Measurements from ENCODE around the gene GEMIN8.

GEMIN8 gene, protein sequence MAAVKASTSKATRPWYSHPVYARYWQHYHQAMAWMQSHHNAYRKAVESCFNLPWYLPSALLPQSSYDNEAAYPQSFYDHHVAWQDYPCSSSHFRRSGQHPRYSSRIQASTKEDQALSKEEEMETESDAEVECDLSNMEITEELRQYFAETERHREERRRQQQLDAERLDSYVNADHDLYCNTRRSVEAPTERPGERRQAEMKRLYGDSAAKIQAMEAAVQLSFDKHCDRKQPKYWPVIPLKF

DNA sequence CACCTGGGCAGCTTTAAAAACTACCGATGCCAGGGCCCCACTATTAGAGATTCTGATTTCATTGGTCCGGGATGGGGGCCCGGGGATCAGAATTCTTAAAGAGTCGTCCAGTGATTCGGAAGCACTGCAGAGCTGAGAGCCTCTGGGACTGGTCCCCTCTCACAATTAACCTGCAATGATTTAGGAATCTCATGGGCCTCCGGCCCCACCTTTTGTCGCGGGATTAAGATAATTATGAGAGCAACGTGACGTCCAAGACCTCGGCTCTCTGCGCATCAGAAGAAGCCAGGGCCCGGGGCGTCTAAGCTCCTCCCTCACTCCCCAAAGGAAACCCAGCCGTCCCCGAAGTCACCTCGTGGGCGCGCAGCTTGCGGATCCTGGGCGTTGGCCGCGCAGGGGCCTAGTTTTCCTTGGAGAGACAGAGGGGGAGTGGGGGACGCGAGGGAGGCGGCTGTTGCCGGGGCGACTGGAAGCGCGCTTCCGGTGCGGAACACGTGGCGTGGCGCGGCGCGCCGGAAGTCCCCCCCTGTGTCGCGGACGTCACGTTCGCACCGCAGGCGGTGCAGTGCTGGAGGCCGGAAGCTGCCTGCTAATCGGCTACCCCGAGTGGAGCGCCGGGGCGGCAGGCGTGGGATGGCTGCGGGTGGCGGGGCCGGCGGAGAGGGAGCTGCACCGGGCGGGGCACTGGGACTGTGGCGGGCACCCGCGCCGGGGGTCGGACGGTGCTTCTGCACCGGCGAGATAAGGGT, at the start of gene GEMIN8:
GEMIN8 (minus strand) TSS at position 468 of the 749 bp plus-strand sequence. CDS start 8,414 bp downstream, outside the sequence.
- peak; percentile 48 to 56 for DNase-seq (ENCODE audit: low read depth in 2 of 2)

- DNase-seq (ENCODE audit: low read depth in 2 of 2) = no peak
These were observed 46.9 kb upstream of the GEMIN8 start for GRCh38 chrX:14076639-14077038.

- DNase-seq (ENCODE audit: low read depth in 2 of 2) = no peak
These were observed 43.9 kb upstream of the GEMIN8 start for GRCh38 chrX:14073556-14073955.

- DNase-seq (ENCODE audit: low read depth in 2 of 2) = no peak
These were observed 43.4 kb upstream of the GEMIN8 start for GRCh38 chrX:14073071-14073470.

DNA sequence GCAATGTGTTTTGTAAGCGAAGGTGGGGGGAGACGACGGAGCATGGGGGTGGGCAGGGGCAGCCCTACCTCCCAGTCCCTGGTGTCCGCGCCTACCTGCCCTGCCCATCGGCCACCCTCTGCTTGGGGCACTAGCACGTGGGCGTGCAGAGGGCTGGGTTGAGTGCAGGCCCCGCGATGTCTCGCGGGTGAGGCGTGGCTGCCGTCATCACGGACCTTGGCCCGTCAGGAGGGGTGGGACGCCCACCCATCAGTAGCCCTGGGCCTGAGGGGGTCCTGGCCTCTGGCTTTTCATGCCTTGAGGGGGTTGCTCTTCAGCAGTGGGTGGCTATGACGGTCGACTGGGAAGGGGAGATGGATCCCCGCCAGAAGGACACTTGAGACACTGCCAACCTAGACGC, 36.1 kb upstream of the GEMIN8 start:
- no peak for DNase-seq (ENCODE audit: low read depth in 2 of 2)

DNA sequence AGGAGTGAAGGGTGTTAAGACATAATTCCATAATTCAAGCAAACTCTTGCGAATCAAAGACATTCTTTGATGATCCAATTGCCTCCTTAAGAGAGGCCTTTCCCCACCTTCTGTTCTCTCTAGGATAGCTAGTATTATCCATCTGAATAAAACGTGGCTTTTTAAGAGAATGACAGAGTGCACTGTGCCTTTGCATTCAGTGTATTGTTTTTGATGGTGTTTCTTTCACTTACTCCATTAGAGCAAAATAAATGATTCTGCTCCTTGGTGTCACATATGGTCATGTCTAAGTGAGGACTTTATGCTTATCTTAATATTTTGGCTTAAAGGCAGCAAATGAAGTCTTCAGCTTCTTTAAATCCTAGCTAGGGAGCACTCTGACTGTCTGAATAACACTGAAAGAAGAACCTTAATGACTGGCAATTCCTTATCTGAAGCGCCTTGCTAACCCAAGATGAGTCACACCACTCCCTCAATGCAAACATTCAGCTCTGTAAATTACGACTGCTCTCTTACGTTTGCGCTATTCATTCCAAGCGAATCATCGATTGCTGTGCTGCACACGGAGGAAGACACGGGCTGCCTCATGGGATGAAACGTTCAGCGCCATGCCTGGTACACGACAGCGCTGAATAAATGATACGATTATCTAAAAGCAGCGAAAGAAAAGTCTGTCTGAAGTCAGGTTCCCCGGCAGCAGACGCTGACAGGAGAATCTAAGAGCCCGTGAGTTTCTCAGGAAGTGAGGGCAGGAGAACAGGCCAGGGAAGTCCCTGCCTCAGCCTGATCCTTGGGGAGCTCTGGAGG, 35.1 kb upstream of the GEMIN8 start:
- no peak for DNase-seq (ENCODE audit: low read depth in 2 of 2)

DNA sequence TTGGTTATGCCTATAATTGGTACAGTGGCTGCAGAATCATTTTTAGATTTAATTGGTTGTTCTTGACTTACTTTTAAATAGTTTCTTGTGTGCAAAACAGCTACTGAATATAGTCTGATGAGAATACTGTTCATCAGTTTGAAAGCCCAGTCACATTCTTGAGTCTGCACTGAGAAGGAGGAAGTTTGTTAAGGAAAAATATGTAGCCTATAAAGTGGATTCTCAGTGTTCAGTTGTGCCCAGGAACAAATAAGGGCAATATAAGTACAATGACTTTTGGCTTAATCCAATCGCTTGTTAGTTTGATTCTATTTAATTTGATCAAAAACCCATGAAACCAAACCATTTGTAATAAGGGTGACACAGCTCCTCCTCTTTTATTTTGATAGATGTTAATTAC, 32.8 kb upstream of the GEMIN8 start:
- no peak for DNase-seq (ENCODE audit: low read depth in 2 of 2)

- DNase-seq (ENCODE audit: low read depth in 2 of 2) = no peak
These were observed 26.5 kb upstream of the GEMIN8 start for GRCh38 chrX:14056206-14056605.

DNA sequence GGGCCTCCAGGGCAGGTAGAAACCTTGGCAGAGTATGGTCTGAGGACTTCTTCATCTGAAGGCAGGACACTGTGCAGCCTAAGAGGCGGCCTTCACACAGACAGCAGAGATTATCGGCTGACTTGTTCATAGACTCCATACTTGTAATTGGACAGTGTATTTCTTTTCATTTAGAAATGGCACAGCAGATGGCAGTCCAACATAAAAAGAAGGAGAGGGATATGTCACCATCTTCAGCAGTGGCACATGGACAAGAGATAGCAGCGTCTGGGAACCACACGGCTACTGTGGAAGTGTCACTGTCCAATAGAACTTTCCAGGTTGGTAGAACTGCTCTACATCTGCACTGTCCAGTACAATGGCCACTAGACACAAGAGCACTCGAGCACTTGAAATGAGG, 21.7 kb upstream of the GEMIN8 start:
- DNase-seq (ENCODE audit: low read depth in 2 of 2) = no peak

GRCh38 chrX:14050709-14051108, 21.0 kb upstream of the GEMIN8 start:
- no peak for DNase-seq (ENCODE audit: low read depth in 2 of 2)

- no peak for DNase-seq (ENCODE audit: low read depth in 2 of 2)
These were observed 13.5 kb upstream of the GEMIN8 start for GRCh38 chrX:14043209-14043608.

DNA sequence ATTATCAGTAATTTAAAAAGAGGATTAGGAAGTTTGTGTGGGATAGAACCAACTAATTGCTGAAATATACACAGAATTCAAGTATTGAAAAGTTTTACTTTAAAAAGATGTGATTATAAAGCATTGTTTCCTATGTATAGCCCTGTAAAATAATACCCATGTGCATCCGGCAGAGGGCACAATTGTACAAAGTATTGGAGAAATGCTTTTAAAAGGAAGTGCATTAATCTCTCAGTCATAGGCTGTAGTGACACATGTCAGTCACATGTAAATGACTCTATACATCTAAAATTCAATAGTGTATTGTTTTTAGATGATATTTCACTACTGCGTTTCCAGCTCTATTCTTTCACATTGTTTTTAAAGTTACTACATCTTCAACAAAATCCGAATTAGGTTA, 9.7 kb upstream of the GEMIN8 start:
- DNase-seq (ENCODE audit: low read depth in 2 of 2) = peak; percentile 18 to 24

- no peak for DNase-seq (ENCODE audit: low read depth in 2 of 2)
These were observed 8.8 kb upstream of the GEMIN8 start for GRCh38 chrX:14038375-14039085.

GRCh38 chrX:14032406-14032805, 2.7 kb upstream of the GEMIN8 start:
- no peak for DNase-seq (ENCODE audit: low read depth in 2 of 2)

DNA sequence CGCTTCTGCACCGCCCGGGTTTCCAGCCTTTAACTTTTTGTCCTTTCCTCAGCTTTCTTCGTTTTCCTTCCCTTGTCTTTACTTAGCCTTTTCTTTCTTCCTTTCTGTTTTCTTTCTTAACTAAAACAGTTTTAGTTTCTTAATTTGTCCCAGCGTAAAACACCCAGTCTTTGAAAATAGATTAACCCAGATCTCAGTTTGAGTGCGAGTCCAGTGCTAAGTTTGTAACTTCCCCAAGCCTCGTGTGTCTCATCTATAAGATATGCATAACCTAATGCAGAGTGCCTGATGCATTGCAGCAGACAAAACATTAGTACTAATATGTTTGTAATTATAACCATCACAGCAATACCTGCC, 460 bp upstream of the GEMIN8 start:
- DNase-seq (ENCODE audit: low read depth in 2 of 2) = no peak

- DNase-seq (ENCODE audit: low read depth in 2 of 2) = no peak
These were observed 660 bp downstream of the GEMIN8 start for GRCh38 chrX:14029039-14029424.

GRCh38 chrX:14028473-14028872, 1.2 kb downstream of the GEMIN8 start:
- no peak for DNase-seq (ENCODE audit: low read depth in 2 of 2)

DNA sequence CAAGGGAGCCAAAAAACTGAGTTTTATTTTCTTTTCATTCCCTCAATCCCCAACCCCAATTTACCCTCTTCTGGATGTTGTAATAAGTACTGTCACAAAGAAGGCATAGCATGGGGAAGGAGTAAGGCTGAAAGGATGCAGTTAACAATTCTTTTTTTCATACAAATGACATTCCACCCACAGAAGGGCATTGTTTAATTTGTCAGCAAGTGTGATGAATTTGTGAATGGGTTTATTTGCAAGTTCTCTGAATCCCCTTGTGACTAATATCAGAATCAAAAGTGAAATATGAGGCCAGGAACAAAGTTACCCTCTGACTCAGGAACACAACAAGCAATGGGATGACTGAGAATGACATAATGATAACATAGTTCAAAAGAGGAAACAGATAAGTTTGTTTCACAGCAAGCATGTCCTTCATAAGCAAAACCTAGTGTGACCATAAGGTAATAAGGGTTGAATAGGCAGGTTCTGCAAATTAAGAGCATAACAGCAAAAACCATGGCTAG, 2.1 kb downstream of the GEMIN8 start:
- DNase-seq (ENCODE audit: low read depth in 2 of 2) = no peak

DNA sequence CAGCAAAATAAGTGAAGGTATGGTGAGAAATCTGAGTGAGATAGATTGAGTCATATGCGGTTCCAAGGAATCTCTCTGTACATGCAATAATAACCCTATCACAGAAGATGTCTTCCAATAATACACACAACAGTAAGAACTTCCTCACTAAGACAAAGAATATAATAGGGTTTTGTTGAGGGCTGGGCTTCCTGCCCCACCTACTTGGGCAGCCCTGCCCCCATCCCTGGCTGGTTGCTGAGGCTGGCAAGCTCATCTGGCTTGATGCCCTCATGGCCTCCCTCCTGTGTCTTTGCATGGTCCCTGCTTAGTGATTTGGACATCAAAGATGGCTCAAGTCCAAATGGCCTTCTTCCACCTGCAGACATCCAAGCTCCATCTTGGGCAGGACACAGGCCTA, 2.7 kb downstream of the GEMIN8 start:
- no peak for DNase-seq (ENCODE audit: low read depth in 2 of 2)

DNA sequence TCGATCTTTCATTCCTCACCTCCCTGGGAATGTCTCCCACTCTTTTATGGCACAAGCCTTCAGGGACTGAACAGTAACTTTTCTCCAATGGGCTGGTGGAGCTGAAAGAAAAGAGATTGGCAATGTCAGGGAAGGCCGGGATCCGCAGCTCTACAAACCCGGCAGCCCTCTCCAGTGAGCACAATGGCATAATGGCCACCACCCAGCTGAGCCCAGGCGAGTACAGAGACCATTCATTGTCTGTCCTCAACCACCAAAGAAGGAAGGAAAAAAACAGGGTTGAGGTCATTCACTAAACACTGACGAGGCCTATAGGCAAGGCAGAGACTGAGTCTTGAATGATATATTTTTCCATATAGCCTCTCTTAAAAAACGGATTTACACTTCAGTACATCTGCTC, 3.6 kb downstream of the GEMIN8 start:
- no peak for DNase-seq (ENCODE audit: low read depth in 2 of 2)

- no peak for DNase-seq (ENCODE audit: low read depth in 2 of 2)
These were observed 7.7 kb downstream of the GEMIN8 start for GRCh38 chrX:14022019-14022418.

DNA sequence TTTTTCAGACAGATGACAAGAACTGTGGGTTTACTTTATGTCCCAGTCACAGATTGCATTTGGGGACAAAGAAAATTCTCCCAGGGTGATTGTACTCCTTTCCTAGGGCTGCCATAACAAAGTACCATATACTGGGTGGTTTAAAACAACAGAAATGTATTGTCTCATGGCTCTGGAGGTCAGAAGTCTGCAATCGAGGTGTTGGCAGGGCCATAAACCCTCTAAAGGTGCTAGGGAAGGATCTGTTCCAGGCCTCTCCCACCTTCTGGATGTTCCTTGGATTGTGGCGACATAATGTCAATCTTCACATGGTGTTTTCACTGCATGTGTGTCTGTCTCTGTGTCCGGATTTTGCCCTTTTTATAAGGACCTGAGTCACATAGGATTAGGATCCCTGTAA, 12.3 kb downstream of the GEMIN8 start:
- no peak for DNase-seq (ENCODE audit: low read depth in 2 of 2)
